H9 (cell line): ENCODE results near the gene ADGRL3. TPM values are rescaled to one million over a fixed set of nuclear protein-coding genes. Genes with fewer than 3 reads are reported as not detected.
A peak's percentile ranks its signal among the peaks of the same experiment; 100 is the strongest.

Source experiments
- DNase-seq: peaks from one replicate; pipeline ENCODE4 v3.0.0-alpha.2; 2017
- H2AFZ ChIP-seq: one replicate; pipeline ENCODE4 v1.6.1; 2013; ENCODE audit warnings: mild to moderate bottlenecking, low read length, control low read depth, moderate library complexity
- H2AK5ac ChIP-seq: 2 replicates; pipeline ENCODE4 v1.6.1; 2013; ENCODE audit warnings: low read length, control low read depth, mixed read lengths; ENCODE audit not compliant: insufficient read length
- H2BK120ac ChIP-seq: one replicate; pipeline ENCODE4 v1.6.1; 2013; ENCODE audit warnings: low read depth, mild to moderate bottlenecking, low read length, control low read depth, inconsistent platforms; ENCODE audit not compliant: poor library complexity, severe bottlenecking
- H2BK12ac ChIP-seq: 2 replicates; pipeline ENCODE4 v1.6.1; 2013; ENCODE audit warnings: low read length, control low read depth, mixed read lengths, low read depth; ENCODE audit not compliant: insufficient read length
- H2BK15ac ChIP-seq: 2 replicates; pipeline ENCODE4 v1.6.1; 2013; ENCODE audit warnings: low read depth, low read length, control low read depth
- H2BK20ac ChIP-seq: one replicate; pipeline ENCODE4 v1.6.1; 2013; ENCODE audit warnings: low read depth, mild to moderate bottlenecking, low read length, control low read depth, inconsistent platforms; ENCODE audit not compliant: poor library complexity, severe bottlenecking
- H2BK5ac ChIP-seq: 2 replicates; pipeline ENCODE4 v1.6.1; 2013; ENCODE audit warnings: low read length, control low read depth, mixed read lengths; ENCODE audit not compliant: insufficient read length
- H3K14ac ChIP-seq: 2 replicates; pipeline ENCODE4 v1.6.1; 2013; ENCODE audit warnings: low read length, control low read depth; ENCODE audit not compliant: insufficient read depth
- H3K18ac ChIP-seq: 2 replicates; pipeline ENCODE4 v1.6.1; 2013; ENCODE audit warnings: low read depth, mild to moderate bottlenecking, mixed read lengths, low read length, control low read depth; ENCODE audit not compliant: insufficient read length
- H3K23ac ChIP-seq: 2 replicates; pipeline ENCODE4 v1.6.1; 2013; ENCODE audit warnings: low read length, control low read depth, mixed read lengths, low read depth; ENCODE audit not compliant: insufficient read length
- H3K23me2 ChIP-seq: 2 replicates; pipeline ENCODE4 v1.6.1; 2013; ENCODE audit warnings: low read depth, mild to moderate bottlenecking, mixed read lengths, low read length, control low read depth; ENCODE audit not compliant: insufficient read length, poor library complexity, severe bottlenecking
- H3K27ac ChIP-seq: 2 replicates; pipeline ENCODE4 v1.5.1; 2013; ENCODE audit warnings: low read length, control low read depth, mixed read lengths, low read depth; ENCODE audit not compliant: insufficient read length
- H3K27me3 ChIP-seq: 2 replicates; pipeline ENCODE4 v1.6.1; 2013; ENCODE audit warnings: low read length, control low read depth, inconsistent platforms; ENCODE audit not compliant: insufficient read depth
- H3K4ac ChIP-seq: 2 replicates; pipeline ENCODE4 v1.6.1; 2013; ENCODE audit warnings: low read depth, mild to moderate bottlenecking, control low read depth, inconsistent platforms, low read length, moderate library complexity
- H3K4me1 ChIP-seq: 2 replicates; pipeline ENCODE4 v1.6.1; 2013; ENCODE audit warnings: low read length, control low read depth, inconsistent platforms; ENCODE audit not compliant: insufficient read depth
- H3K4me2 ChIP-seq: 2 replicates; pipeline ENCODE4 v1.6.1; 2013; ENCODE audit warnings: low read length, control low read depth, mixed read lengths; ENCODE audit not compliant: insufficient read length, insufficient read depth
- H3K56ac ChIP-seq: 2 replicates; pipeline ENCODE4 v1.6.1; 2013; ENCODE audit warnings: low read depth, mild to moderate bottlenecking, mixed read lengths, low read length, control low read depth; ENCODE audit not compliant: insufficient read length
- H3K79me1 ChIP-seq: 2 replicates; pipeline ENCODE4 v1.6.1; 2013; ENCODE audit warnings: low read depth, mild to moderate bottlenecking, moderate library complexity, low read length, control low read depth, inconsistent platforms; ENCODE audit not compliant: insufficient read depth, poor library complexity, severe bottlenecking
- H3K79me2 ChIP-seq: 2 replicates; pipeline ENCODE4 v1.6.1; 2013; ENCODE audit warnings: low read length, control low read depth, inconsistent platforms; ENCODE audit not compliant: insufficient read depth
- H3K9ac ChIP-seq: 2 replicates; pipeline ENCODE4 v1.6.1; 2013; ENCODE audit warnings: low read length, control low read depth, mixed read lengths; ENCODE audit not compliant: insufficient read length; ENCODE audit errors: extremely low read depth
- H3K9me3 ChIP-seq: one replicate; pipeline ENCODE4 v1.6.1; 2013; ENCODE audit warnings: low read depth, low read length, inconsistent platforms; ENCODE audit not compliant: control insufficient read depth
- H3T11ph ChIP-seq: one replicate; pipeline ENCODE4 v1.6.1; 2013; ENCODE audit warnings: mild to moderate bottlenecking, low read length, control low read depth, inconsistent platforms
- H4K20me1 ChIP-seq: one replicate; pipeline ENCODE4 v1.6.1; 2013; ENCODE audit not compliant: control insufficient read depth, insufficient read length, insufficient read depth
- H4K5ac ChIP-seq: 2 replicates; pipeline ENCODE4 v1.6.1; 2013; ENCODE audit warnings: low read depth, mild to moderate bottlenecking, mixed read lengths, low read length, control low read depth; ENCODE audit not compliant: insufficient read length
- H4K8ac ChIP-seq: replicated peaks from 2 replicates; pipeline ENCODE4 v1.6.1; 2013; ENCODE audit warnings: low read length, control low read depth, mixed read lengths, low read depth; ENCODE audit not compliant: insufficient read length
- H4K91ac ChIP-seq: 2 replicates; pipeline ENCODE4 v1.6.1; 2013; ENCODE audit warnings: low read depth, mild to moderate bottlenecking, moderate library complexity, mixed read lengths, low read length, control low read depth; ENCODE audit not compliant: insufficient read length
- H3K27ac Mint-ChIP-seq, 3 experiments: 2 replicates in 2 of 3; 3 replicates in 1 of 3; pipeline ENCODE4 v1.8.0; 2020 to 2021; ENCODE audit warnings: mixed read lengths in 3 of 3, mild to moderate bottlenecking in 1 of 3, moderate library complexity in 1 of 3
- H3K27me3 Mint-ChIP-seq: 2 replicates; pipeline ENCODE4 v1.8.0; 2021; ENCODE audit warnings: low read depth, mild to moderate bottlenecking, moderate library complexity, mixed read lengths
- H3K36me3 Mint-ChIP-seq, 3 experiments: 2 replicates in 2 of 3; 3 replicates in 1 of 3; pipeline ENCODE4 v1.8.0; 2020 to 2021; ENCODE audit warnings: low read depth in 3 of 3, mixed read lengths in 3 of 3; ENCODE audit not compliant: insufficient read depth in 1 of 3
- H3K4me1 Mint-ChIP-seq, 2 experiments: 2 replicates each; pipeline ENCODE4 v1.8.0; 2020; ENCODE audit warnings: mixed read lengths in 2 of 2
- H3K4me3 Mint-ChIP-seq, 2 experiments: 2 replicates in 1 of 2; 3 replicates in 1 of 2; pipeline ENCODE4 v1.8.0; 2020 to 2021; ENCODE audit warnings: mild to moderate bottlenecking in 2 of 2, mixed read lengths in 2 of 2, moderate library complexity in 1 of 2
- H3K9me3 Mint-ChIP-seq, 2 experiments: 2 replicates in 1 of 2; 3 replicates in 1 of 2; pipeline ENCODE4 v1.8.0; 2020; ENCODE audit warnings: mild to moderate bottlenecking in 2 of 2, mixed read lengths in 2 of 2, moderate library complexity in 1 of 2
- WGBS: extraction: QIAGEN DNeasy Blood & Tissue Kit; methylation state at CpG from one replicate; pipeline ENCODE4 v1.1.7; 2013; ENCODE audit warnings: missing lambda C conversion rate, low lambda C conversion rate, mixed read lengths; ENCODE audit not compliant: insufficient read length; ENCODE audit errors: extremely low coverage; 5-methylcytosine and 5-hydroxymethylcytosine counted together
- total RNA-seq: library from RNA; stranded (reverse); gene quantifications from 2 replicates; pipeline ENCODE4 v1.2.1, GENCODE V29; 2021
- TF ChIP-seq, protein P1 (sequence below): fragments of 200-600 bp; sonication (generic); conservative IDR thresholded peaks from 3 replicates; pipeline ENCODE4 v1.8.0; 2021; ENCODE audit warnings: antibody characterized with exemption, mild to moderate bottlenecking

The ADGRL3 gene
- total RNA-seq, 1 experiment from 2014 or later: 5.9 TPM

- no CpG with 5 or more reads among the region's 1 CpG for WGBS
- Histone ChIP-seq H3K4me1 (peaks cover 2% of the 10 kb centered on the region; the same call in 1 of the 2 replicates), H3K4me2 (no peak overlapping the region), H2AFZ (no peak overlapping the region), H3K79me2 (no peaks in the 10 kb centered on the region; the same call in 1 of the 2 replicates), H4K20me1 (no peaks in the 10 kb centered on the region), H3K23ac (no peak overlapping the region), H4K91ac (no peak overlapping the region), H3K56ac (no peak overlapping the region), H3K9me3 (peaks cover 6% of the 10 kb centered on the region), H3K27ac (no peak overlapping the region), H3K27me3 (no peaks in the 10 kb centered on the region), H2BK20ac (no peak overlapping the region), H4K5ac (no peak overlapping the region), H2BK15ac (no peak overlapping the region), H3K14ac (no peak overlapping the region), H2AK5ac (no peak overlapping the region), H3K79me1 (no peaks in the 10 kb centered on the region), H3K4ac (no peak overlapping the region), H2BK5ac (no peak overlapping the region), H2BK120ac (no peak overlapping the region), H3K18ac (no peak overlapping the region), H3K9ac (no peak overlapping the region), H3T11ph (no peak overlapping the region), H4K8ac (no peak overlapping the region), H3K23me2 (no peaks in the 10 kb centered on the region), H2BK12ac (no peak overlapping the region)
- no peak overlapping the region for H3K4me3 Mint-ChIP-seq
- TF ChIP-seq, protein P1, sequence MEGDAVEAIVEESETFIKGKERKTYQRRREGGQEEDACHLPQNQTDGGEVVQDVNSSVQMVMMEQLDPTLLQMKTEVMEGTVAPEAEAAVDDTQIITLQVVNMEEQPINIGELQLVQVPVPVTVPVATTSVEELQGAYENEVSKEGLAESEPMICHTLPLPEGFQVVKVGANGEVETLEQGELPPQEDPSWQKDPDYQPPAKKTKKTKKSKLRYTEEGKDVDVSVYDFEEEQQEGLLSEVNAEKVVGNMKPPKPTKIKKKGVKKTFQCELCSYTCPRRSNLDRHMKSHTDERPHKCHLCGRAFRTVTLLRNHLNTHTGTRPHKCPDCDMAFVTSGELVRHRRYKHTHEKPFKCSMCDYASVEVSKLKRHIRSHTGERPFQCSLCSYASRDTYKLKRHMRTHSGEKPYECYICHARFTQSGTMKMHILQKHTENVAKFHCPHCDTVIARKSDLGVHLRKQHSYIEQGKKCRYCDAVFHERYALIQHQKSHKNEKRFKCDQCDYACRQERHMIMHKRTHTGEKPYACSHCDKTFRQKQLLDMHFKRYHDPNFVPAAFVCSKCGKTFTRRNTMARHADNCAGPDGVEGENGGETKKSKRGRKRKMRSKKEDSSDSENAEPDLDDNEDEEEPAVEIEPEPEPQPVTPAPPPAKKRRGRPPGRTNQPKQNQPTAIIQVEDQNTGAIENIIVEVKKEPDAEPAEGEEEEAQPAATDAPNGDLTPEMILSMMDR: no peak
- H3K27ac Mint-ChIP-seq: peak overlapping the region in 1 of 3 experiments; percentile 72; a peak in 1 of 7 replicates
- peaks cover 15 to 17% of the 10 kb centered on the region in 2 experiments for H3K4me1 Mint-ChIP-seq
- H3K27me3 Mint-ChIP-seq: no peaks in the 10 kb centered on the region
- peaks cover 22 to 30% of the 10 kb centered on the region in 2 experiments for H3K9me3 Mint-ChIP-seq
- no peak for DNase-seq
- peaks cover 17 to 33% (median 26%) of the 10 kb centered on the region in 3 experiments for H3K36me3 Mint-ChIP-seq
These were observed 120.0 kb downstream of the ADGRL3 start for GRCh38 chr4:61320154-61320553.
